GM19372 (cell line): Measurements from ENCODE around the gene EVI2A.
A peak's percentile ranks its signal among the peaks of the same experiment; 100 is the strongest.
"Not testable (repeated sequence)": the region's sequence is repeated elsewhere in the genome, so short reads cannot be mapped to it uniquely, and the experiment has no call there.

Source experiments
- ATAC-seq: cut with Tn5 transposase; IDR thresholded peaks from one replicate; pipeline ENCODE4 v1.9.1; 2021; ENCODE audit warnings: mild to moderate bottlenecking, low read depth, moderate library complexity; ENCODE audit not compliant: unreplicated experiment

EVI2A gene

GRCh38 chr17:31321481-31321880 is at the start of gene EVI2A:
Gene EVI2A (minus strand): TSS chr17:31321622. CDS start chr17:31319013, 2,609 bp downstream.
- peak; percentile 48 for ATAC-seq

- ATAC-seq, result no peak
Measured at GRCh38 chr17:31369266-31369665, 47.8 kb upstream of the EVI2A start.

- ATAC-seq, result no peak
Measured at GRCh38 chr17:31366088-31366487, 44.7 kb upstream of the EVI2A start.

- no peak for ATAC-seq
Measured at GRCh38 chr17:31364012-31364411, 42.6 kb upstream of the EVI2A start.

GRCh38 chr17:31357839-31358394 is 36.5 kb upstream of the EVI2A start:
- ATAC-seq, result no peak

GRCh38 chr17:31357091-31357490 is 35.7 kb upstream of the EVI2A start:
- no peak for ATAC-seq

GRCh38 chr17:31355935-31356334 is 34.5 kb upstream of the EVI2A start:
- no peak for ATAC-seq

- no peak for ATAC-seq
Measured at GRCh38 chr17:31349454-31349853, 28.0 kb upstream of the EVI2A start.

GRCh38 chr17:31345191-31345747 is 23.8 kb upstream of the EVI2A start:
- not testable (repeated sequence) for ATAC-seq

- no peak for ATAC-seq
Measured at GRCh38 chr17:31339906-31340661, 18.7 kb upstream of the EVI2A start.

- no peak for ATAC-seq
Measured at GRCh38 chr17:31329221-31329620, 7.8 kb upstream of the EVI2A start.

- no peak for ATAC-seq
Measured at GRCh38 chr17:31328160-31328535, 6.7 kb upstream of the EVI2A start.

- no peak for ATAC-seq
Measured at GRCh38 chr17:31327534-31328159, 6.2 kb upstream of the EVI2A start.

GRCh38 chr17:31323551-31323950 is 2.1 kb upstream of the EVI2A start:
- ATAC-seq, result no peak

- ATAC-seq, result no peak
Measured at GRCh38 chr17:31321966-31322365, 544 bp upstream of the EVI2A start.

- ATAC-seq, result no peak
Measured at GRCh38 chr17:31320791-31321190, 631 bp downstream of the EVI2A start.

- no peak for ATAC-seq
Measured at GRCh38 chr17:31320241-31320640, 1.2 kb downstream of the EVI2A start.

GRCh38 chr17:31318851-31319661 is 2.4 kb downstream of the EVI2A start:
- ATAC-seq, result no peak

GRCh38 chr17:31318298-31318801 is 3.1 kb downstream of the EVI2A start:
- ATAC-seq, result no peak

GRCh38 chr17:31314782-31315100 is 6.7 kb downstream of the EVI2A start:
- no peak for ATAC-seq
